Mesenchymal stem cell (in vitro differentiated cells and primary cell): ENCODE measurements around the gene ENHO.

Experiments
- DNase-seq: peaks from one replicate; pipeline ENCODE4 v3.0.0-alpha.2; 2013
- H2AFZ ChIP-seq: one replicate; pipeline ENCODE4 v1.6.1; 2013; ENCODE audit warnings: low read depth, mild to moderate bottlenecking, control low read depth, inconsistent platforms, low read length, moderate library complexity
- H2AK5ac ChIP-seq: 2 replicates; pipeline ENCODE4 v1.6.1; 2013; ENCODE audit warnings: low read length, moderate library complexity, mild to moderate bottlenecking, inconsistent platforms; ENCODE audit not compliant: severe bottlenecking
- H2BK120ac ChIP-seq: one replicate; pipeline ENCODE4 v1.6.1; 2013; ENCODE audit warnings: low read depth, mild to moderate bottlenecking, inconsistent platforms, low read length, moderate library complexity
- H2BK12ac ChIP-seq, 2 experiments: one replicate each; pipeline ENCODE4 v1.6.1; 2013; ENCODE audit warnings: inconsistent platforms in 2 of 2, low read length in 2 of 2, mild to moderate bottlenecking in 2 of 2, moderate library complexity in 2 of 2, control low read depth in 1 of 2
- H2BK15ac ChIP-seq: one replicate; pipeline ENCODE4 v1.6.1; 2013; ENCODE audit warnings: mild to moderate bottlenecking, low read depth, inconsistent platforms; ENCODE audit not compliant: poor library complexity, severe bottlenecking
- H2BK5ac ChIP-seq: 2 replicates; pipeline ENCODE4 v1.6.1; 2013; ENCODE audit warnings: low read depth, mild to moderate bottlenecking, low read length, control low read depth, inconsistent platforms; ENCODE audit not compliant: poor library complexity, severe bottlenecking
- H3K14ac ChIP-seq, 2 experiments: one replicate each; pipeline ENCODE4 v1.6.1; 2013; ENCODE audit warnings: inconsistent platforms in 2 of 2, low read length in 2 of 2, control low read depth in 1 of 2, mild to moderate bottlenecking in 1 of 2, moderate library complexity in 1 of 2
- H3K18ac ChIP-seq, 2 experiments: one replicate each; pipeline ENCODE4 v1.6.1; 2013; ENCODE audit warnings: inconsistent platforms in 2 of 2, low read length in 2 of 2, control low read depth in 1 of 2, low read depth in 1 of 2, mild to moderate bottlenecking in 1 of 2
- H3K23ac ChIP-seq, 2 experiments: one replicate each; pipeline ENCODE4 v1.6.1; 2013; ENCODE audit warnings: inconsistent platforms in 2 of 2, low read length in 2 of 2, mild to moderate bottlenecking in 2 of 2, moderate library complexity in 2 of 2, control low read depth in 1 of 2
- H3K27ac ChIP-seq: 2 replicates; pipeline ENCODE4 v1.5.1; 2013; ENCODE audit warnings: mild to moderate bottlenecking, moderate library complexity, low read length, control low read depth, inconsistent platforms; ENCODE audit not compliant: poor library complexity, severe bottlenecking
- H3K27me3 ChIP-seq, 2 experiments: 2 replicates each; pipeline versions ENCODE4 v1.6.1 to v1.7.0; 2013; ENCODE audit warnings: low read length in 2 of 2, mild to moderate bottlenecking in 2 of 2, moderate library complexity in 2 of 2, control low read depth in 1 of 2, inconsistent platforms in 1 of 2; ENCODE audit not compliant: control insufficient read depth in 1 of 2, insufficient read depth in 1 of 2
- H3K36me3 ChIP-seq, 2 experiments: 2 replicates each; pipeline versions ENCODE4 v1.6.1 to v1.7.0; 2013; ENCODE audit warnings: low read length in 2 of 2, control low read depth in 1 of 2, inconsistent platforms in 1 of 2, low read depth in 1 of 2, mild to moderate bottlenecking in 1 of 2; ENCODE audit not compliant: insufficient read depth in 2 of 2, control insufficient read depth in 1 of 2
- H3K4ac ChIP-seq, 2 experiments: one replicate each; pipeline ENCODE4 v1.6.1; 2013; ENCODE audit warnings: inconsistent platforms in 2 of 2, low read length in 2 of 2, mild to moderate bottlenecking in 2 of 2, moderate library complexity in 2 of 2, control low read depth in 1 of 2, low read depth in 1 of 2
- H3K4me1 ChIP-seq: 2 replicates; pipeline ENCODE4 v1.6.1; 2013; ENCODE audit warnings: low read depth, low read length, control low read depth; ENCODE audit not compliant: control insufficient read depth, insufficient read depth
- H3K4me2 ChIP-seq: 2 replicates; pipeline ENCODE4 v1.6.1; 2013; ENCODE audit warnings: low read length, mild to moderate bottlenecking, inconsistent platforms; ENCODE audit not compliant: poor library complexity, severe bottlenecking
- H3K4me3 ChIP-seq, 2 experiments: 2 replicates each; pipeline versions ENCODE4 v1.5.1 to v1.7.0; 2013; ENCODE audit warnings: low read length in 2 of 2, mild to moderate bottlenecking in 2 of 2, control low read depth in 1 of 2, low read depth in 1 of 2; ENCODE audit not compliant: insufficient read depth in 1 of 2
- H3K79me1 ChIP-seq: replicated peaks from 2 replicates; pipeline ENCODE4 v1.6.1; 2013; ENCODE audit warnings: mild to moderate bottlenecking, control low read depth, low read length, inconsistent platforms; ENCODE audit not compliant: poor library complexity, severe bottlenecking
- H3K9ac ChIP-seq: 2 replicates; pipeline ENCODE4 v1.7.0; 2013; ENCODE audit warnings: mild to moderate bottlenecking, low read length, moderate library complexity
- H3K9me3 ChIP-seq: 2 replicates; pipeline ENCODE4 v1.7.0; 2013; ENCODE audit warnings: mild to moderate bottlenecking, low read length; ENCODE audit not compliant: control insufficient read depth
- H4K8ac ChIP-seq: one replicate; pipeline ENCODE4 v1.6.1; 2013; ENCODE audit warnings: inconsistent platforms, mild to moderate bottlenecking, low read length, moderate library complexity
- H4K91ac ChIP-seq: one replicate; pipeline ENCODE4 v1.6.1; 2013; ENCODE audit warnings: mild to moderate bottlenecking, low read length, inconsistent platforms
- WGBS: methylation state at CpG from one replicate; pipeline ENCODE4 v1.1.7; 2013; ENCODE audit warnings: mixed read lengths; 5-methylcytosine and 5-hydroxymethylcytosine counted together

Gene ENHO

GRCh38 chr9:34555936-34556525, 33.2 kb upstream of the ENHO start:
- Histone ChIP-seq H3K4me3 (no peak overlapping the region), H4K91ac (no peak overlapping the region), H3K18ac (no peak overlapping the region), H2BK120ac (no peak overlapping the region), H3K27ac (no peak overlapping the region), H3K4me2 (no peak overlapping the region), H4K8ac (no peak overlapping the region), H3K79me1 (no peaks in the 10 kb centered on the region), H3K23ac (no peak overlapping the region), H2AFZ (no peak overlapping the region), H3K9ac (no peak overlapping the region), H2AK5ac (no peak overlapping the region), H3K14ac (no peak overlapping the region), H2BK5ac (no peak overlapping the region), H3K36me3 (no peaks in the 10 kb centered on the region), H3K4ac (no peak overlapping the region), H3K9me3 (no peaks in the 10 kb centered on the region), H2BK12ac (no peak overlapping the region), H2BK15ac (no peak overlapping the region), H3K27me3 (peaks cover 32 to 73% of the 10 kb centered on the region in 2 experiments), H3K4me1 (peaks cover 14% of the 10 kb centered on the region)
- DNase-seq, result no peak
- 82% methylated on average over 13 of the region's 13 CpGs for WGBS

GRCh38 chr9:34555500-34555899, 32.7 kb upstream of the ENHO start:
- Histone ChIP-seq H3K27me3 (peaks cover 32 to 68% of the 10 kb centered on the region in 2 experiments), H4K8ac (no peak overlapping the region), H3K14ac (no peak overlapping the region), H3K18ac (no peak overlapping the region), H3K4me1 (peaks cover 14% of the 10 kb centered on the region), H2BK12ac (no peak overlapping the region), H3K79me1 (no peaks in the 10 kb centered on the region), H3K23ac (no peak overlapping the region), H2AFZ (no peak overlapping the region), H4K91ac (no peak overlapping the region), H3K27ac (no peak overlapping the region), H2BK120ac (no peak overlapping the region), H3K4me2 (no peak overlapping the region), H2BK15ac (no peak overlapping the region), H3K4ac (no peak overlapping the region), H3K9me3 (no peaks in the 10 kb centered on the region), H2BK5ac (no peak overlapping the region), H2AK5ac (no peak overlapping the region), H3K4me3 (no peak overlapping the region), H3K9ac (no peak overlapping the region), H3K36me3 (no peaks in the 10 kb centered on the region)
- 63% methylated on average over 3 of the region's 5 CpGs for WGBS
- no peak for DNase-seq

- Histone ChIP-seq H4K91ac (no peak overlapping the region), H3K27me3 (peaks cover 32 to 63% of the 10 kb centered on the region in 2 experiments), H3K23ac (no peak overlapping the region), H3K27ac (no peak overlapping the region), H3K4me1 (peaks cover 14% of the 10 kb centered on the region), H2BK5ac (no peak overlapping the region), H3K9ac (no peak overlapping the region), H3K9me3 (no peaks in the 10 kb centered on the region), H3K36me3 (no peaks in the 10 kb centered on the region), H2BK120ac (no peak overlapping the region), H3K4me3 (no peak overlapping the region), H3K14ac (no peak overlapping the region), H3K4me2 (no peak overlapping the region), H3K18ac (no peak overlapping the region), H2BK15ac (no peak overlapping the region), H3K79me1 (no peaks in the 10 kb centered on the region), H2AK5ac (no peak overlapping the region), H2AFZ (no peak overlapping the region), H3K4ac (no peak overlapping the region), H2BK12ac (no peak overlapping the region), H4K8ac (no peak overlapping the region)
- no peak for DNase-seq
- WGBS, result 91% methylated on average over 23 of the region's 23 CpGs
Measured at GRCh38 chr9:34555002-34555348, 32.2 kb upstream of the ENHO start.

- Histone ChIP-seq H2AFZ (no peak overlapping the region), H3K9me3 (no peaks in the 10 kb centered on the region), H3K36me3 (no peaks in the 10 kb centered on the region), H3K9ac (no peak overlapping the region), H3K4me1 (peaks cover 10% of the 10 kb centered on the region), H3K27me3 (peaks cover 32 to 57% of the 10 kb centered on the region in 2 experiments), H3K4me3 (no peak overlapping the region), H3K27ac (no peak overlapping the region), H3K79me1 (no peaks in the 10 kb centered on the region), H3K18ac (no peak overlapping the region), H2BK12ac (no peak overlapping the region), H2BK15ac (no peak overlapping the region), H3K4ac (no peak overlapping the region), H2BK5ac (no peak overlapping the region), H3K14ac (no peak overlapping the region), H4K8ac (no peak overlapping the region), H3K23ac (no peak overlapping the region), H3K4me2 (no peak overlapping the region), H4K91ac (no peak overlapping the region), H2AK5ac (no peak overlapping the region), H2BK120ac (no peak overlapping the region)
- DNase-seq, result no peak
- WGBS, result 72% methylated on average over 16 of the region's 16 CpGs
Measured at GRCh38 chr9:34554211-34555001, 31.6 kb upstream of the ENHO start.
